ENCODE data around the gene SLC6A9. TPM values are rescaled to one million over a fixed set of nuclear protein-coding genes. Genes with fewer than 3 reads are reported as not detected.

The SLC6A9 gene
- total and polyA plus RNA-seq, 4 donors: 21.9 to 143 (median 74.6) TPM

DNA sequence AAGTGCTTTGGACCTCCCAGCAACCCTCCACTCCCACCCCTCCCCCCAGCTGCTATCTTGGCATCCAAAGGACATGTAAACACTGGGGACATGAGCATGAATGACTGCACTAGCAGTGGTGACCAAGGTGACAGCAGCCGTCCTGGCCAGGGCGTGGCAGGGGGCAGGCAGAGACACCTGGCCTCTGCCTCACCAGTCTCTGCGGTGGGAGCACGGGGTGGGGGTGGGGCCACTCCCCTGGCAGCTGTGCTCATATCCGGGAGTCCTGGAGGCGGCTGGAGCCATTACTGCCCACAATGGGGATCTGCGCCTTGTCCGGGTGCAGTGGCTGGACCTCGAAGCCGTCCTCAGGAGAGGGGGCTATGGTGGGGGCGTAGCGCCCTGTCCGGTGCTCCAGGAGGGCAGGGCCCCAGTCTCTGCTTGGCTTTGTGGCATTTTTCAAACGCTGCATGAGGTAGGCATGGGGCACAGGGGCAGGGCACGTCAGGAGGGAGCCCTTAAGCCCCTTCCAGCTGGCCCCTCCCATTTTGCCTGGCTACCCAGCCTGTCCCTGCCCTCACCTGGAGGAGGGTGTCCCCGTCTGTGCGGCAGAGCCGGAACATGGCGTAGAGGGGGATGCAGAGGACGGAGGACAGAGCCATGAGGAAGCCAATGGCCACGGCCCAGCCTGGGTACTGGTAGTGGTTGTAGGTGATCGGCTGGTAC, 33.8 kb downstream of the SLC6A9 start:
- Histone ChIP-seq H3K4me3 (ENCODE audit: low read depth, low read length) (no peak overlapping the region), H3K9me3 (ENCODE audit: control insufficient read depth, insufficient read depth, low read length) (no peaks in the 10 kb centered on the region), H3K27me3 (ENCODE audit: control insufficient read depth, insufficient read depth, low read length) (no peaks in the 10 kb centered on the region), H3K4me1 (ENCODE audit: control insufficient read depth, insufficient read depth, low read length) (peaks cover 60% of the 10 kb centered on the region), H3K27ac (ENCODE audit: low read depth, low read length) (no peak overlapping the region), H3K36me3 (ENCODE audit: control insufficient read depth, insufficient read depth, low read length) (peaks cover 75% of the 10 kb centered on the region)
- no peak for DNase-seq (ENCODE audit: low read depth in 4 of 6, low spot score in 6 of 6)
- WGBS (ENCODE audit: insufficient coverage): 69% methylated on average over 22 of the region's 22 CpGs

DNA sequence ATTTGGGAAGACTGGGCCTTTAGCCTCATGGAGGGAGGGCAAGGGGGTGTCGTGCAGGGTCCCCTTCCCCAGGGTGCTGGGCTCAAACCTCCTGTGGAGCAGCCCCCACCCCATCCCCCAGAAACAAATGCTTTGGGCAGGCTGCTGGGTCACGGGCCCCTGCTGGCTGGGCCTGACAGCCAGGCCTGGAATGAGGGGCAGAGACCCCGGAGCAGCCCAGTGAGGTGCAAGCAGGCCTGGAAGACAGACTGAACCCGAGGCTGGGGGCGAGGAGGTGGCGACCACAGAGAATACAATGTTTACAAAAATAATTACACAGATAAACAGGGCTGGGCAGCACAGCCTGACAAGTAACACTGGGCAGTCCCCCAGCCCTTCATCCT, 34.5 kb downstream of the SLC6A9 start:
- Histone ChIP-seq H3K27ac (ENCODE audit: low read depth, low read length) (no peak overlapping the region), H3K4me3 (ENCODE audit: low read depth, low read length) (no peak overlapping the region), H3K9me3 (ENCODE audit: control insufficient read depth, insufficient read depth, low read length) (no peaks in the 10 kb centered on the region), H3K4me1 (ENCODE audit: control insufficient read depth, insufficient read depth, low read length) (peaks cover 67% of the 10 kb centered on the region), H3K36me3 (ENCODE audit: control insufficient read depth, insufficient read depth, low read length) (peaks cover 68% of the 10 kb centered on the region), H3K27me3 (ENCODE audit: control insufficient read depth, insufficient read depth, low read length) (no peaks in the 10 kb centered on the region)
- no peak for DNase-seq (ENCODE audit: low read depth in 4 of 6, low spot score in 6 of 6)
- WGBS (ENCODE audit: insufficient coverage): 38% methylated on average over 4 of the region's 6 CpGs

DNA sequence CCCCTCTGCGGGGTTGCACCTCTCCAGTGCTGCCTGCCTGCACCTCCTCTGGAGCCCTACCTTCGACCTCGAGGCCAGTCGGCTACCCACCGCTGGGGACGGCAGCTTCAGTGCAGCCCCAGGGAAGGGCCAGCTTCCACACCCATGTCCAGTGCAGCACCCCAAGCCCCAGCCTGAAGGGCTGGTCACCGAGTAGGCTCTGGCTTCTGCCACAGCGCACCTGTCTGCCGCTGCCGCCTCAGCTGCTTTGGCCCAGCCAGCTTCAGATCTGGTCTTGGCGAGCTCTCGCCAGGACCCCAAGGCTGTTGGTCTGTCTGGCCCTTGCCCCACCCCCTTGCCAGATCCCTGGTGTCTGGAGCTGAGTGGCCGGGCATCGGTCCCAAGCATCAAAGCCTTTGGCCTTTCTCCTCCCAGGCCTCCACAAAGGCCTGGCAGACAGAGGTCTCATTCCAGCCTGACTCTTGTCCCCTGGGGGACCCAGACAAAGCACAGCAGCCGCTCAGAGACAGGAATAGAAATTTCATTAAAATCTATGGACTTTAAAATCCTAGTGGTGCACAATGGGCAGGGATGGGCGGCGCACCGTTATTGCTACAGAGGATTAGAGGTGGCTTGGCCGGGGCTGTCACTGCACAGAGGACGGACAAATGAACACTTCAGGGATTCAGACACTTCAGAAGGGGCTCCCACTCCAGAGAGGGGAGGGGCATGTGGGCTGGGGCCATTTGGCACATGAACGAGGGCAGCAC, 35.1 kb downstream of the SLC6A9 start:
- 53% methylated on average over 20 of the region's 21 CpGs for WGBS (ENCODE audit: insufficient coverage)
- Histone ChIP-seq H3K4me3 (ENCODE audit: low read depth, low read length) (no peak overlapping the region), H3K4me1 (ENCODE audit: control insufficient read depth, insufficient read depth, low read length) (peaks cover 73% of the 10 kb centered on the region), H3K36me3 (ENCODE audit: control insufficient read depth, insufficient read depth, low read length) (peaks cover 62% of the 10 kb centered on the region), H3K27me3 (ENCODE audit: control insufficient read depth, insufficient read depth, low read length) (no peaks in the 10 kb centered on the region), H3K9me3 (ENCODE audit: control insufficient read depth, insufficient read depth, low read length) (no peaks in the 10 kb centered on the region), H3K27ac (ENCODE audit: low read depth, low read length) (no peak overlapping the region)
- peak in 2 of 6 donors; percentile 4 to 56 for DNase-seq (ENCODE audit: low read depth in 4 of 6, low spot score in 6 of 6)

DNA sequence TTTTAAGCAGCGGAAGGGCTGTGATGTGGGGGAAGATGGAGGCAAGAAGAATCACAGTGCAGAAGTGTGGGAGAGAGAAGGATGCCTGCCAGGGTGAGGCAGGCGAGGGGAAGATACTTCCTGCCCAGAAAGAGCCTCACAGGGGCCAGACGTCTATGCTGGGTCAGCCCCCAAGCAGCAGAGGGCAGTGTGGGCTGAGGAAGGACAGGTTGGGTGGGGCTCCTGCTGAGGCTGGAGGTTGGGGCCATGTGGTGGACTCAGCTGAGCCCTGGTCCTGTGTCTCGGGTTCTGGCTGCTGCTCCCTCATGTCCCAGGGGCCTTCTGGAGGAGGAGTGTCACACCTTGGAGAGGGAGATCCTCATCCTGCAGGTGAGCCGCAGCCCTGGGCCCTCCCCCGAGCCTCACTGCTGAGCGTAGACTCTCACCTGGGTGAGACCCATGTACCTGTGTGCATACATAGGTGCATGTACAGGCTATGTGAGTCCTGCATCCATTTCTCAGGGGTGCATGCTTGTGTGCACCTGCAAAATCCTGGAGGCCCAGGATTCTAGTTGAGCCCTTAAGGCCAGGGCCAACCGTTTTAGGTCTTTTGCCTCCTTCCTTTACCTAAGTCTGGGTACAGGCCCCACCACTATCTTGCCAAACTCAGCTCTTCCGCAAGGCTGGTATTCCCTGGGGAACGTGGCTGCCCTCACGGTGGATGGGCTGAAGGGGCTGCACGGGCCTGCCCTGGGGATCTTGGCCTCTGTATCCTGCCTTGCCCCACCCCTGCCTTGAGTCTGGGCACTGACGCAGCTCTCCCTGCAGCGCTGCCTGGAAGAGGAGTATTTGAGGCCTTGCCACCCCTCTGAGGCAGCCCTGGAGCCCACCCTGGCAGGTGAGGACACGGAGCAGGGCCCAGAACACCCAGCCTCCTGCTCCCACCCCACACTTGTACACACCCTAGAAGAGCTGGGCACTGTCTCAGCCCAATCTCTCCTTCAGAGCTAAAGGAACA, 36.2 kb downstream of the SLC6A9 start:
- no peak overlapping the region for H3K4me3 ChIP-seq (ENCODE audit: low read depth, low read length)
- DNase-seq (ENCODE audit: low read depth in 4 of 6, low spot score in 6 of 6): peak in 1 of 6 donors; percentile 6
- WGBS (ENCODE audit: insufficient coverage): 76% methylated on average over 15 of the region's 15 CpGs
- no peak overlapping the region for H3K27ac ChIP-seq (ENCODE audit: low read depth, low read length)
- H3K9me3 ChIP-seq (ENCODE audit: control insufficient read depth, insufficient read depth, low read length): no peaks in the 10 kb centered on the region
- H3K4me1 ChIP-seq (ENCODE audit: control insufficient read depth, insufficient read depth, low read length): peaks cover 80% of the 10 kb centered on the region
- H3K27me3 ChIP-seq (ENCODE audit: control insufficient read depth, insufficient read depth, low read length): no peaks in the 10 kb centered on the region
- peaks cover 60% of the 10 kb centered on the region for H3K36me3 ChIP-seq (ENCODE audit: control insufficient read depth, insufficient read depth, low read length)

DNA sequence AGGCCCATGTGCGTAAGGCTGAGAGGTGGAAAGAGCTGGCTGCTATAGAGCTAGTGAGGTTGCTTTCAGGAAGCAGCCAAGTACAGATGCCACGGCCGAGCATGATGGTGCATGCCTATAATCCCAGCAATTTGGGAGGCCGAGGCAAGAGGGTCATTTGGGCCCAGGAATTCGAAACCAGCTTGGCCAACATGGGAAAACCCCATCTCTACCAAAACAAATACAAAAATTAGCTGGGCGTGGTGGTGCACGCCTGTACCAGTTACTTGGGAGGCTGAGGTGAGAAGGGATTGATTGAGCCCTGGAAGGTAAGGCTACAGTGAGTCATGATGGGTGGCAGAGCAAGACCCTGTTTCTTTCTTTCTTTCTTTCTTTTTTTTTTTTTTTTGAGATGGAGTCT, 37.2 kb downstream of the SLC6A9 start:
- H3K27ac ChIP-seq (ENCODE audit: low read depth, low read length): no peak overlapping the region
- WGBS (ENCODE audit: insufficient coverage): 96% methylated on average over 3 of the region's 7 CpGs

DNA sequence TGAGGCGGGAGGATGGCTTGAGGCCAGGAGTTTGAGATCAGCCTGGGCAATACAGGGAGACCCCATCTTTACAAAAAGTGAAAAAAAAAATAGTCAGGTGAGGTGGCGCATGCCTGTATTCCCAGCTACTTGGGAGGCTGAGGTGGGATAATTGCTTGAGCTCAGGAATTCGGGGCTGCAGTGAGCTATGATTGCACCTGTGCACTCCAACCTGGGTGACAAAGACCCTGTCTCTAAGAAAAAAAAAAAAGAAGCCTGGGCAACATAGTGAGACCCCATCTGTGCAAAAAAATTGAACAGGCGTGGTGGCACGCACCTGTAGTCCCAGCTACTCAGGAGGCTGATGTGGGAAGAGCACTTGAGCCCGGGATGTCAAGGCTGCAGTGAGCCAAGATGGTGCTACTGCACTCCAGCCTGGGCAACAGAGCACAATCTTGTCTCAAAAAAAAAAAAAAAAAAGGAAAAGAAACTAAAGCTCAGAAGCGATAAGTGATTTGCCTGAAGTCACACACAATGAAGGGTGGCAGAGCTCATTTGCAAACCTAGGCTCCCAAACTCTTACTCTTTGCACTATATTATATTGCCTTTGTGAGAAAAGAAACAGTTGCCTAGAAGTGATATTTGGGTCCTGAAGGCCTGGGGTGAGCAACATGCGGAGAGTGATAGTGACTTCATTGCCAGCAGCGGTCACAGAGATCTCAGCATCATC, 37.9 kb downstream of the SLC6A9 start:
- 97% methylated on average over 7 of the region's 9 CpGs for WGBS (ENCODE audit: insufficient coverage)
- H3K4me3 ChIP-seq (ENCODE audit: low read depth, low read length): no peak overlapping the region
- no peaks in the 10 kb centered on the region for H3K27me3 ChIP-seq (ENCODE audit: control insufficient read depth, insufficient read depth, low read length)
- no peak overlapping the region for H3K27ac ChIP-seq (ENCODE audit: low read depth, low read length)
- peaks cover 67% of the 10 kb centered on the region for H3K4me1 ChIP-seq (ENCODE audit: control insufficient read depth, insufficient read depth, low read length)
- DNase-seq (ENCODE audit: low read depth in 4 of 6, low spot score in 6 of 6): no peak
- no peaks in the 10 kb centered on the region for H3K9me3 ChIP-seq (ENCODE audit: control insufficient read depth, insufficient read depth, low read length)
- H3K36me3 ChIP-seq (ENCODE audit: control insufficient read depth, insufficient read depth, low read length): peaks cover 44% of the 10 kb centered on the region

More for the DNA sequence above, 37.2 kb downstream of the SLC6A9 start:
- no peaks in the 10 kb centered on the region for H3K9me3 ChIP-seq (ENCODE audit: control insufficient read depth, insufficient read depth, low read length)
- H3K27me3 ChIP-seq (ENCODE audit: control insufficient read depth, insufficient read depth, low read length): no peaks in the 10 kb centered on the region
- peaks cover 50% of the 10 kb centered on the region for H3K36me3 ChIP-seq (ENCODE audit: control insufficient read depth, insufficient read depth, low read length)
- peaks cover 72% of the 10 kb centered on the region for H3K4me1 ChIP-seq (ENCODE audit: control insufficient read depth, insufficient read depth, low read length)
- H3K4me3 ChIP-seq (ENCODE audit: low read depth, low read length): no peak overlapping the region
- no peak for DNase-seq (ENCODE audit: low read depth in 4 of 6, low spot score in 6 of 6)

DNA sequence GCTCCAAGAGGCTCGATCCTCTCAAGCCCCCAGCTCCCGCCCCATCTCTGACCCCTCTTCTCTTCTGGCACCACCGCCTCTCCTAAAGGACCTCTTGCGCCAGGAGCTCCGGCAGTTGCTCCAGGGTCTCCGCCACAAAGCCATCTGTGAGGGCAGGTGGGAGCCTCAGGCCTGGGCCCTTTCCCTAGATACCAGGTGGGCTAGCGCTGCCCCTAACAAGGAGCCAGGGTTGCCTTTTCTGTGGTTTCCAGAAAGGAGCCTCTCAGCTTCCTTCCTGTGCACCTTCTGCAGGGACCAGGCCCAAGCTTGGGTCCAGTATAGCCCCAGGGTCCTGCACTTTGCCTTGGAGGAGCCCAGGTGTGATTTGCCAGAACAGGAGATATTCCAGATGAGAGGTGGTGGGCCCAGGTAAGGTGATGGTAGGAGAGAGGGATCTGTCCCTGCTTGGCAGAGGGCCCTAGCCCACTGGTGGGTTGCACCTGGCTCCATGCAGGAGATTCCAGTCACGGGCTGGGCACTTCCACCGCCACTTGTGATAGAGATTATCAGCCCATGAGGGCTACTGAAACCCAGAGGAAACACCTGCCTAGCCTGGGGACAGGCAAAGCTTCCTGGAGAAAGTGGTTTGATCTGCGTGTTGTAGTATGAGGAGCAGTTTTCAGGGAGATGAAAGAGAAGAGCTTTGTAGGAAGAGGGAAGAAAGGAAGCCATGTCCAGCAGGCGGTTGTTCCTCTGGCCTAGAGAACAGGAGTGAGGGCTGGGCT, 38.8 kb downstream of the SLC6A9 start:
- H3K36me3 ChIP-seq (ENCODE audit: control insufficient read depth, insufficient read depth, low read length): peaks cover 35% of the 10 kb centered on the region
- peaks cover 58% of the 10 kb centered on the region for H3K4me1 ChIP-seq (ENCODE audit: control insufficient read depth, insufficient read depth, low read length)
- no peak overlapping the region for H3K27ac ChIP-seq (ENCODE audit: low read depth, low read length)
- WGBS (ENCODE audit: insufficient coverage): 49% methylated on average over 10 of the region's 11 CpGs
- H3K9me3 ChIP-seq (ENCODE audit: control insufficient read depth, insufficient read depth, low read length): no peaks in the 10 kb centered on the region
- peak overlapping the region; percentile 61 for H3K4me3 ChIP-seq (ENCODE audit: low read depth, low read length)
- H3K27me3 ChIP-seq (ENCODE audit: control insufficient read depth, insufficient read depth, low read length): no peaks in the 10 kb centered on the region
- no peak for DNase-seq (ENCODE audit: low read depth in 4 of 6, low spot score in 6 of 6)

DNA sequence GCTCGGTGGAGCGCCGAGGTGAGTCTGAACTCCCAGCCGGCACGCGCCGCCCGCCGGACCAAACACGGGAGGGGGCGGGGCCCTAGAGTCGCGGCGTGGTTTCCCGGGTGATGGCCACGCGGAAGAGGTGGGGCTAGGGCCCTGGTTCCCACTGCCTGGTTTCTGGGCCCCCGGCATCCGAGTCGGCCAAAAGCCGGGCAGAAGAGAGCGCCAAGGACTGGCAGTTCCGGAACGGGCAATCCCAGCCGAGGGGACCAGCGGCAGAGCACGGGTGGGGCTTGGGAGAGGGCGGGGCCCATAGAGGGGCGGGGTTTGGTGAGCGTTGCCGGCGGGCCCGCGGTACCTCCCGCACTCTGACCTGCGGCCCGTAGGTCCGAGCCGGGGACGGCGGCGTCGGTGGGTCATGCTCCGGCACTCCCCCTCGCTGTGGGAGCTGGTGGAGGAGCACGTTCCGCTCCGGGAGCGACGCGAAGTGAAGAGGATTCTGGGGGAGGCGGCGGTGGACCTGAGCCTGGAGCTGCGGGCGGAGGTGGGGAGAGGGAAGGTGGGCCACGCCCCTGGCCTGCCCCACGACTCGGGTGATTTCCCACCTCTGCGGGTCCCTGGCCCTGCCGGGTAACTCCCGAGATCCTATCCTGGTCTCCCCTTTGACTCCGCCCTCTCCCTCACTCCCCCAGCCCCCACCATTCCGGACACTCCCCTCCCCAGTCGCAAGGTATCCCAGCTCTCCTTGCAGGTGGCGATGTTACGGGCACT, 39.6 kb downstream of the SLC6A9 start, which contains the start of gene CCDC24:
CCDC24 (plus strand) TSS at position 124 of the 756 bp plus-strand sequence; CDS start at position 404, 280 bp downstream.
- H3K36me3 ChIP-seq (ENCODE audit: control insufficient read depth, insufficient read depth, low read length): peaks cover 30% of the 10 kb centered on the region
- peak within 1 kb of the TSS; percentile 50 for H3K27ac ChIP-seq (ENCODE audit: low read depth, low read length)
- no peaks in the 10 kb centered on the region for H3K9me3 ChIP-seq (ENCODE audit: control insufficient read depth, insufficient read depth, low read length)
- H3K4me1 ChIP-seq (ENCODE audit: control insufficient read depth, insufficient read depth, low read length): peaks cover 50% of the 10 kb centered on the region
- under 1% methylated on average over 64 of the region's 66 CpGs for whole genome bisulfite sequencing (ENCODE audit: insufficient coverage)
- DNase-seq (ENCODE audit: low read depth in 4 of 6, low spot score in 6 of 6): peak in 3 of 6 donors; percentile 68 to 90 (median 90)
- H3K27me3 ChIP-seq (ENCODE audit: control insufficient read depth, insufficient read depth, low read length): no peaks in the 10 kb centered on the region
- peak within 1 kb of the TSS; percentile 61 for H3K4me3 ChIP-seq (ENCODE audit: low read depth, low read length)

All from spinal cord (tissue), 10 donors.